ENCODE results near the gene XKR3. TPM values are rescaled to one million over a fixed set of nuclear protein-coding genes. Genes with fewer than 3 reads are reported as not detected.

Gene XKR3
- total and polyA plus RNA-seq, 2 experiments from 2014 or later = not detected

DNA sequence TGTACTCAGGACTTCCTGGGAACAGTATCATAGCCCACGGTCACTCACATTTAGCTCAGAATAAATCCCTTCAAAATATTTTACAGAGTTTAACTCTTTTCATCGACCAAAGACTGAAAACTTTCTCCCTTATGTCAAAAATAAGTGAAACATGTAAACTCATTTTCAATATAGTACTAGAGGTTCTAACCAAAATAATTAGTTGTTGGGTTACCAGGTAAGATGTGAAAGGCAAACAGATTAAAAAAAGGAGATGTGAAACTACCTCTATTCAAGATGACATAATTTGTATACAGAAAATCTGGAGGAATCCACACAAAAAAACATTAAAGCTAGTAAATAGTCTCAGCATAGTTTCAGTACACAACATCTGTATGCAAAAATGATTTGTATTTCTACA lies 20.3 kb downstream of the XKR3 start:
- H3K36me3 Mint-ChIP-seq (ENCODE audit: low read depth) = no peaks in the 10 kb centered on the region
- H3K36me3 ChIP-seq (ENCODE audit: insufficient read depth) = no peaks in the 10 kb centered on the region
- H3K79me2 ChIP-seq (replicated peaks; ENCODE audit: insufficient read depth) = no peaks in the 10 kb centered on the region
- H3K9me2 ChIP-seq (ENCODE audit: insufficient read depth) = no peaks in the 10 kb centered on the region
- no peak overlapping the region for H3K4me3 Mint-ChIP-seq
- no peak overlapping the region for H3K27ac Mint-ChIP-seq
- H2AFZ ChIP-seq = no peak overlapping the region
- no peak overlapping the region for H3K4me2 ChIP-seq
- H3K27ac ChIP-seq (ENCODE audit: low read depth) = no peak overlapping the region
- peaks cover 50% of the 10 kb centered on the region for H3K9me3 Mint-ChIP-seq
- no peaks in the 10 kb centered on the region for H3K27me3 ChIP-seq (ENCODE audit: insufficient read depth)
- no peaks in the 10 kb centered on the region for H3F3A ChIP-seq (replicated peaks; ENCODE audit: low read depth)
- peaks cover 13% of the 10 kb centered on the region; the same call in 2 of the 3 replicates for H3K4me1 Mint-ChIP-seq
- H3K4me3 ChIP-seq = no peak overlapping the region
- H3K27me3 Mint-ChIP-seq (ENCODE audit: insufficient read depth, low read depth, poor library complexity) = no peaks in the 10 kb centered on the region
- TF ChIP-seq NANOG (IDR thresholded peaks at IDR 0.05; ENCODE audit: borderline replicate concordance) (no peak), JUNB (IDR thresholded peaks at IDR 0.05; ENCODE audit: unreplicated experiment) (no peak), STAT1 (IDR thresholded peaks at IDR 0.05; ENCODE audit: unreplicated experiment) (no peak), ZNF114 (CRISPR knock-in tag; IDR thresholded peaks at IDR 0.05) (no peak), CREB1 (CRISPR knock-in tag; IDR thresholded peaks at IDR 0.05; ENCODE audit: low read depth) (no peak), EZH2phosphoT487 (IDR thresholded peaks at IDR 0.05; ENCODE audit: unreplicated experiment) (no peak), POLR2AphosphoS5 (IDR thresholded peaks at IDR 0.05; ENCODE audit: low read depth) (no peak), EZH2 (IDR thresholded peaks at IDR 0.05; ENCODE audit: low read depth, unreplicated experiment) (no peak), ZNF331 (CRISPR knock-in tag; IDR thresholded peaks at IDR 0.05; ENCODE audit: low read depth) (no peak)
- TF ChIP-seq, protein P1, sequence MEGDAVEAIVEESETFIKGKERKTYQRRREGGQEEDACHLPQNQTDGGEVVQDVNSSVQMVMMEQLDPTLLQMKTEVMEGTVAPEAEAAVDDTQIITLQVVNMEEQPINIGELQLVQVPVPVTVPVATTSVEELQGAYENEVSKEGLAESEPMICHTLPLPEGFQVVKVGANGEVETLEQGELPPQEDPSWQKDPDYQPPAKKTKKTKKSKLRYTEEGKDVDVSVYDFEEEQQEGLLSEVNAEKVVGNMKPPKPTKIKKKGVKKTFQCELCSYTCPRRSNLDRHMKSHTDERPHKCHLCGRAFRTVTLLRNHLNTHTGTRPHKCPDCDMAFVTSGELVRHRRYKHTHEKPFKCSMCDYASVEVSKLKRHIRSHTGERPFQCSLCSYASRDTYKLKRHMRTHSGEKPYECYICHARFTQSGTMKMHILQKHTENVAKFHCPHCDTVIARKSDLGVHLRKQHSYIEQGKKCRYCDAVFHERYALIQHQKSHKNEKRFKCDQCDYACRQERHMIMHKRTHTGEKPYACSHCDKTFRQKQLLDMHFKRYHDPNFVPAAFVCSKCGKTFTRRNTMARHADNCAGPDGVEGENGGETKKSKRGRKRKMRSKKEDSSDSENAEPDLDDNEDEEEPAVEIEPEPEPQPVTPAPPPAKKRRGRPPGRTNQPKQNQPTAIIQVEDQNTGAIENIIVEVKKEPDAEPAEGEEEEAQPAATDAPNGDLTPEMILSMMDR (conservative IDR thresholded peaks at IDR 0.05; ENCODE audit: low read depth in 2 of 2) = no peak
- TF ChIP-seq, protein P2, sequence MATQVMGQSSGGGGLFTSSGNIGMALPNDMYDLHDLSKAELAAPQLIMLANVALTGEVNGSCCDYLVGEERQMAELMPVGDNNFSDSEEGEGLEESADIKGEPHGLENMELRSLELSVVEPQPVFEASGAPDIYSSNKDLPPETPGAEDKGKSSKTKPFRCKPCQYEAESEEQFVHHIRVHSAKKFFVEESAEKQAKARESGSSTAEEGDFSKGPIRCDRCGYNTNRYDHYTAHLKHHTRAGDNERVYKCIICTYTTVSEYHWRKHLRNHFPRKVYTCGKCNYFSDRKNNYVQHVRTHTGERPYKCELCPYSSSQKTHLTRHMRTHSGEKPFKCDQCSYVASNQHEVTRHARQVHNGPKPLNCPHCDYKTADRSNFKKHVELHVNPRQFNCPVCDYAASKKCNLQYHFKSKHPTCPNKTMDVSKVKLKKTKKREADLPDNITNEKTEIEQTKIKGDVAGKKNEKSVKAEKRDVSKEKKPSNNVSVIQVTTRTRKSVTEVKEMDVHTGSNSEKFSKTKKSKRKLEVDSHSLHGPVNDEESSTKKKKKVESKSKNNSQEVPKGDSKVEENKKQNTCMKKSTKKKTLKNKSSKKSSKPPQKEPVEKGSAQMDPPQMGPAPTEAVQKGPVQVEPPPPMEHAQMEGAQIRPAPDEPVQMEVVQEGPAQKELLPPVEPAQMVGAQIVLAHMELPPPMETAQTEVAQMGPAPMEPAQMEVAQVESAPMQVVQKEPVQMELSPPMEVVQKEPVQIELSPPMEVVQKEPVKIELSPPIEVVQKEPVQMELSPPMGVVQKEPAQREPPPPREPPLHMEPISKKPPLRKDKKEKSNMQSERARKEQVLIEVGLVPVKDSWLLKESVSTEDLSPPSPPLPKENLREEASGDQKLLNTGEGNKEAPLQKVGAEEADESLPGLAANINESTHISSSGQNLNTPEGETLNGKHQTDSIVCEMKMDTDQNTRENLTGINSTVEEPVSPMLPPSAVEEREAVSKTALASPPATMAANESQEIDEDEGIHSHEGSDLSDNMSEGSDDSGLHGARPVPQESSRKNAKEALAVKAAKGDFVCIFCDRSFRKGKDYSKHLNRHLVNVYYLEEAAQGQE (IDR thresholded peaks at IDR 0.05; ENCODE audit: unreplicated experiment) = no peak
- TF ChIP-seq, protein P3, sequence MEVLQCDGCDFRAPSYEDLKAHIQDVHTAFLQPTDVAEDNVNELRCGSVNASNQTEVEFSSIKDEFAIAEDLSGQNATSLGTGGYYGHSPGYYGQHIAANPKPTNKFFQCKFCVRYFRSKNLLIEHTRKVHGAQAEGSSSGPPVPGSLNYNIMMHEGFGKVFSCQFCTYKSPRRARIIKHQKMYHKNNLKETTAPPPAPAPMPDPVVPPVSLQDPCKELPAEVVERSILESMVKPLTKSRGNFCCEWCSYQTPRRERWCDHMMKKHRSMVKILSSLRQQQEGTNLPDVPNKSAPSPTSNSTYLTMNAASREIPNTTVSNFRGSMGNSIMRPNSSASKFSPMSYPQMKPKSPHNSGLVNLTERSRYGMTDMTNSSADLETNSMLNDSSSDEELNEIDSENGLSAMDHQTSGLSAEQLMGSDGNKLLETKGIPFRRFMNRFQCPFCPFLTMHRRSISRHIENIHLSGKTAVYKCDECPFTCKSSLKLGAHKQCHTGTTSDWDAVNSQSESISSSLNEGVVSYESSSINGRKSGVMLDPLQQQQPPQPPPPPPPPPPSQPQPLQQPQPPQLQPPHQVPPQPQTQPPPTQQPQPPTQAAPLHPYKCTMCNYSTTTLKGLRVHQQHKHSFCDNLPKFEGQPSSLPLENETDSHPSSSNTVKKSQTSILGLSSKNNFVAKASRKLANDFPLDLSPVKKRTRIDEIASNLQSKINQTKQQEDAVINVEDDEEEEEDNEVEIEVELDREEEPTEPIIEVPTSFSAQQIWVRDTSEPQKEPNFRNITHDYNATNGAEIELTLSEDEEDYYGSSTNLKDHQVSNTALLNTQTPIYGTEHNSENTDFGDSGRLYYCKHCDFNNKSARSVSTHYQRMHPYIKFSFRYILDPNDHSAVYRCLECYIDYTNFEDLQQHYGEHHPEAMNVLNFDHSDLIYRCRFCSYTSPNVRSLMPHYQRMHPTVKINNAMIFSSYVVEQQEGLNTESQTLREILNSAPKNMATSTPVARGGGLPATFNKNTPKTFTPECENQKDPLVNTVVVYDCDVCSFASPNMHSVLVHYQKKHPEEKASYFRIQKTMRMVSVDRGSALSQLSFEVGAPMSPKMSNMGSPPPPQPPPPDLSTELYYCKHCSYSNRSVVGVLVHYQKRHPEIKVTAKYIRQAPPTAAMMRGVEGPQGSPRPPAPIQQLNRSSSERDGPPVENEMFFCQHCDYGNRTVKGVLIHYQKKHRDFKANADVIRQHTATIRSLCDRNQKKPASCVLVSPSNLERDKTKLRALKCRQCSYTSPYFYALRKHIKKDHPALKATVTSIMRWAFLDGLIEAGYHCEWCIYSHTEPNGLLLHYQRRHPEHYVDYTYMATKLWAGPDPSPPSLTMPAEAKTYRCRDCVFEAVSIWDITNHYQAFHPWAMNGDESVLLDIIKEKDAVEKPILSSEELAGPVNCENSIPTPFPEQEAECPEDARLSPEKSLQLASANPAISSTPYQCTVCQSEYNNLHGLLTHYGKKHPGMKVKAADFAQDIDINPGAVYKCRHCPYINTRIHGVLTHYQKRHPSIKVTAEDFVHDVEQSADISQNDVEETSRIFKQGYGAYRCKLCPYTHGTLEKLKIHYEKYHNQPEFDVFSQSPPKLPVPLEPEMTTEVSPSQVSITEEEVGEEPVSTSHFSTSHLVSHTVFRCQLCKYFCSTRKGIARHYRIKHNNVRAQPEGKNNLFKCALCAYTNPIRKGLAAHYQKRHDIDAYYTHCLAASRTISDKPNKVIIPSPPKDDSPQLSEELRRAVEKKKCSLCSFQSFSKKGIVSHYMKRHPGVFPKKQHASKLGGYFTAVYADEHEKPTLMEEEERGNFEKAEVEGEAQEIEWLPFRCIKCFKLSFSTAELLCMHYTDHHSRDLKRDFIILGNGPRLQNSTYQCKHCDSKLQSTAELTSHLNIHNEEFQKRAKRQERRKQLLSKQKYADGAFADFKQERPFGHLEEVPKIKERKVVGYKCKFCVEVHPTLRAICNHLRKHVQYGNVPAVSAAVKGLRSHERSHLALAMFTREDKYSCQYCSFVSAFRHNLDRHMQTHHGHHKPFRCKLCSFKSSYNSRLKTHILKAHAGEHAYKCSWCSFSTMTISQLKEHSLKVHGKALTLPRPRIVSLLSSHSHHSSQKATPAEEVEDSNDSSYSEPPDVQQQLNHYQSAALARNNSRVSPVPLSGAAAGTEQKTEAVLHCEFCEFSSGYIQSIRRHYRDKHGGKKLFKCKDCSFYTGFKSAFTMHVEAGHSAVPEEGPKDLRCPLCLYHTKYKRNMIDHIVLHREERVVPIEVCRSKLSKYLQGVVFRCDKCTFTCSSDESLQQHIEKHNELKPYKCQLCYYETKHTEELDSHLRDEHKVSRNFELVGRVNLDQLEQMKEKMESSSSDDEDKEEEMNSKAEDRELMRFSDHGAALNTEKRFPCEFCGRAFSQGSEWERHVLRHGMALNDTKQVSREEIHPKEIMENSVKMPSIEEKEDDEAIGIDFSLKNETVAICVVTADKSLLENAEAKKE (CRISPR knock-in tag; IDR thresholded peaks at IDR 0.05) = no peak
- TF ChIP-seq, protein P4, sequence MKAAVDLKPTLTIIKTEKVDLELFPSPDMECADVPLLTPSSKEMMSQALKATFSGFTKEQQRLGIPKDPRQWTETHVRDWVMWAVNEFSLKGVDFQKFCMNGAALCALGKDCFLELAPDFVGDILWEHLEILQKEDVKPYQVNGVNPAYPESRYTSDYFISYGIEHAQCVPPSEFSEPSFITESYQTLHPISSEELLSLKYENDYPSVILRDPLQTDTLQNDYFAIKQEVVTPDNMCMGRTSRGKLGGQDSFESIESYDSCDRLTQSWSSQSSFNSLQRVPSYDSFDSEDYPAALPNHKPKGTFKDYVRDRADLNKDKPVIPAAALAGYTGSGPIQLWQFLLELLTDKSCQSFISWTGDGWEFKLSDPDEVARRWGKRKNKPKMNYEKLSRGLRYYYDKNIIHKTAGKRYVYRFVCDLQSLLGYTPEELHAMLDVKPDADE (IDR thresholded peaks at IDR 0.05) = no peak
- no peak for ATAC-seq
- H3K4me1 ChIP-seq (ENCODE audit: insufficient read depth) = peaks cover 32% of the 10 kb centered on the region
- no peaks in the 10 kb centered on the region for H4K20me1 ChIP-seq (replicated peaks; ENCODE audit: insufficient read depth)
- DNase-seq (ENCODE audit: low spot score) = no peak

Measured in GM23338 (cell line).